HEK293T (cell line): ENCODE measurements around the gene IGSF5.

Experiments used
- CTCF ChIA-PET: fragments of 350-600 bp; formaldehyde crosslinking; extraction: SDS; loops from one replicate; lab custom pipeline; 2021; ENCODE audit warnings: antibody characterized with exemption, inconsistent platforms; lab: Yijun Ruan, JAX
- POLR2A ChIA-PET: fragments of 350-600 bp; formaldehyde crosslinking; extraction: SDS; loops from one replicate; lab custom pipeline; 2020; ENCODE audit warnings: antibody characterized with exemption, inconsistent platforms; lab: Yijun Ruan, JAX
- DNase-seq: peaks from one replicate; pipeline ENCODE4 v3.0.0; 2012; ENCODE audit warnings: mixed read lengths; ENCODE audit errors: extremely low spot score
- ARNT ChIP-seq: fragments of 450-650 bp; IDR thresholded peaks from 2 replicates; pipeline ENCODE4 v1.6.1; 2017; ENCODE audit warnings: mild to moderate bottlenecking
- BHLHE40 ChIP-seq: fragments of 450-650 bp; IDR thresholded peaks from 2 replicates; pipeline ENCODE4 v1.6.1; 2016; ENCODE audit warnings: mild to moderate bottlenecking, moderate library complexity, borderline replicate concordance
- CTBP1 ChIP-seq: fragments of 450-650 bp; IDR thresholded peaks from 2 replicates; pipeline ENCODE4 v1.6.1; 2016; ENCODE audit warnings: borderline replicate concordance
- ELF4 ChIP-seq: fragments of 450-650 bp; IDR thresholded peaks from 2 replicates; pipeline ENCODE4 v1.6.1; 2017; ENCODE audit warnings: antibody characterized with exemption
- FOXA1 ChIP-seq: fragments of 450-650 bp; IDR thresholded peaks from 2 replicates; pipeline ENCODE4 v1.6.1; 2016; ENCODE audit warnings: mild to moderate bottlenecking
- FOXK2 ChIP-seq: fragments of 450-650 bp; IDR thresholded peaks from 2 replicates; pipeline ENCODE4 v1.6.1; 2016; ENCODE audit warnings: mild to moderate bottlenecking
- FOXM1 ChIP-seq: fragments of 450-650 bp; IDR thresholded peaks from 2 replicates; pipeline ENCODE4 v1.6.1; 2017; ENCODE audit warnings: mild to moderate bottlenecking, borderline replicate concordance
- HDGF ChIP-seq: fragments of 450-650 bp; IDR thresholded peaks from 2 replicates; pipeline ENCODE4 v1.6.1; 2017; ENCODE audit warnings: antibody characterized with exemption, borderline replicate concordance
- L3MBTL2 ChIP-seq: fragments of 450-650 bp; conservative IDR thresholded peaks from 2 replicates; pipeline ENCODE4 v1.6.1; 2016; ENCODE audit warnings: mild to moderate bottlenecking
- LEF1 ChIP-seq: fragments of 450-650 bp; IDR thresholded peaks from 2 replicates; pipeline ENCODE4 v1.6.1; 2017; ENCODE audit warnings: mild to moderate bottlenecking, borderline replicate concordance
- NFRKB ChIP-seq: fragments of 450-650 bp; IDR thresholded peaks from 2 replicates; pipeline ENCODE4 v1.6.1; 2016; ENCODE audit warnings: mild to moderate bottlenecking, moderate library complexity
- SP1 ChIP-seq: fragments of 450-650 bp; IDR thresholded peaks from 2 replicates; pipeline ENCODE4 v1.6.1; 2017
- SUZ12 ChIP-seq: fragments of 450-650 bp; IDR thresholded peaks from 2 replicates; pipeline ENCODE4 v1.6.1; 2016; ENCODE audit warnings: mild to moderate bottlenecking
- TARDBP ChIP-seq: fragments of 450-650 bp; IDR thresholded peaks from 2 replicates; pipeline ENCODE4 v1.6.1; 2016
- ZNF384 ChIP-seq: fragments of 450-650 bp; IDR thresholded peaks from 2 replicates; pipeline ENCODE4 v1.6.1; 2016
- TF ChIP-seq, protein P1 (sequence below): fragments of 450-650 bp; IDR thresholded peaks from 2 replicates; pipeline ENCODE4 v1.6.1; 2016

Gene IGSF5

DNA sequence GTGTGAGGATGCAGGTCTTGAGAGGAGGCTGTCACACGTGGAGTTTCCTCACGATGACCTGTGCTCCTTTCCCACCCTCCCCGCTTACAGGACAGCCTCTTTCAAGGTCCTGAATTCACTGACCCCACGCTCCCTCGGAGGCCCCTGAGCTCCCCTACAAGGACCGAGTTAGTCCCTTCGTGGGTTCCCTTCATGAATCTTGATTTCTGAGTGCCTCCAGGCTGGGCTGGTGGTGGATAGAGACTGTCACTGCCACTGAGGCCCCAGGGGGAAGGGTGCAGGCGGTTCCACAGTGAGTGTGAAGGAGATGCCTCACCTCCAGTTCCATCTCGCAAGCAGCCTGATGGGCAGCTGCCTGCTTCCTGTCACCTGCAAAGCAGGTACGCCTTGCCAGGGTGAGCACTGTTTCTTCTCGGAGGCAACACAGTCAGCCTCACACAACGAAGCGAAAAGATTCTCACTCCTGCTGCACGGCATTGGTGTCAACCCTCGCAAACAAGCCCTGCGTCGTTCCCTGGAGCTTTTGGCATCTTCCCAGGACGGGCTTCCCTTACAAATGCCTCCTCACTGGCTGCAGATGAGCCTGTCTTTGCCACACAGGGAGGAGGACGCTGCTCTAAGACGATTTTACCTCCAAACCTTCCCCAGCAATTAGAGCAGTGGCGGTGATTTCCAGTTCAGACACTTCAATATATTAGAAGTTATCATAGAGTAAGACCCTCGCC, 95.6 kb downstream of the IGSF5 start:
- TF ChIP-seq ELF4: no peak
- TF ChIP-seq CTBP1: no peak
- no peak for TF ChIP-seq ARNT
- TF ChIP-seq, protein P1, sequence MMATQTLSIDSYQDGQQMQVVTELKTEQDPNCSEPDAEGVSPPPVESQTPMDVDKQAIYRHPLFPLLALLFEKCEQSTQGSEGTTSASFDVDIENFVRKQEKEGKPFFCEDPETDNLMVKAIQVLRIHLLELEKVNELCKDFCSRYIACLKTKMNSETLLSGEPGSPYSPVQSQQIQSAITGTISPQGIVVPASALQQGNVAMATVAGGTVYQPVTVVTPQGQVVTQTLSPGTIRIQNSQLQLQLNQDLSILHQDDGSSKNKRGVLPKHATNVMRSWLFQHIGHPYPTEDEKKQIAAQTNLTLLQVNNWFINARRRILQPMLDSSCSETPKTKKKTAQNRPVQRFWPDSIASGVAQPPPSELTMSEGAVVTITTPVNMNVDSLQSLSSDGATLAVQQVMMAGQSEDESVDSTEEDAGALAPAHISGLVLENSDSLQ: no peak
- no peak for TF ChIP-seq L3MBTL2
- TF ChIP-seq ZNF384: no peak
- TF ChIP-seq NFRKB: no peak
- TF ChIP-seq LEF1: no peak
- no peak for TF ChIP-seq FOXA1
- TF ChIP-seq FOXM1: no peak
- no peak for TF ChIP-seq SP1
- DNase-seq: no peak
- ChIA-PET POLR2A (no interaction called here), CTCF (no interaction called here)

DNA sequence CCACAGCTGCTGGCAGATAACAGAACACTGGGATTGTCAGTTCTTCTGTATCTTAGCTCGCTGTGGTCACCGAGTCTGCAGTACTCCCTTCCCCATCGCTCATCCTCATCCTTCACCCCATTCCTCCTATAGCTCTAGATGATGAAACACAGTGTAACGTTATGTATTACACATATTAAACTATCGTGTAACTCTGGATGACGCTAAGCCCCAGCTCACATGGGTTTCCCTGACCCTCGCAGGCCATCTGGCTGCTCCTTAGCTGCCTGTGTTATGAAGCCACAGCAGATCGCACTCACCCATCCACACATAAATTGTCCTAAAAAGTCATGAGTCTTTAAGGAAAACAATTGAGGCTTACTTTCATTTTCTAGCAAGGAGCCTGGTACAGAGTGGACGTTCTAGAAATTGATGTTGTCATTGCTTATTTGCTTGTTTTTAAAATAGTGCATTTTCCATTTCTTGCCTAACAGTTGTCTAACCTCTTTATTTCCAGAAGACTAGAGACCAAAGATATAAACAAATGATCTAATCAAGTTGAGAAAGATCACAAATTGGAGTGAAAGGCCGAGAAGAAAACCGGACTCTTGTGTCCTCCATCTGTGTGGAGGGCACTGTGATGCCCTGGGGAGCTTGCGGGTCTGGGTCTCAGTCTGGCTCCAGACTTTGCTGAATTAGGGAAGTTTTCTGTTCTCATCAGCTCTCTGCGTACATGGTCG, 97.9 kb downstream of the IGSF5 start:
- ChIA-PET POLR2A (no interaction called here), CTCF (no interaction called here)
- TF ChIP-seq SUZ12 (no peak), SP1 (no peak), ARNT (no peak), NFRKB (no peak), HDGF (no peak), LEF1 (no peak), FOXA1 (no peak), BHLHE40 (no peak), ELF4 (no peak), FOXM1 (no peak), L3MBTL2 (no peak), CTBP1 (no peak)
- TF ChIP-seq, protein P1: no peak
- no peak for DNase-seq

DNA sequence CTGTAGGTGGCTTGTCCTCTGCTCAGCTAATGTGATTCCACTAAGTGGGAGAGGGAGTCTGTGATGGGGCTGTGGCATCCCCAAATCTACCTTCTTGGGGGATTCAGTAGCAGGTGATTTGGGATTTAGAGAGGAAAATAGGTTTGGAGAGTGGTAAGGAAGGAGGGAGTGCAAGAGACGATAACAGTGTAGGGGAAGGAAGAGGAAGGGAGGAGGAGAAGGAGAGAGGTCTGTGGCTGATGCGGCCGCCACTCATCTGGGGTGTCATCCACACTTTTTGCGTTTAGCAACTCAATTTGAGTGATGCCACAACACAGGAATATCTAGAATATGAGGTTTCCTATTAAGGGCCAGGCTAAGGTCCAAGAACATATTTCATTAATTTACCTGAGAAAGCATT, 98.5 kb downstream of the IGSF5 start:
- TF ChIP-seq SP1 (no peak), ZNF384 (no peak), FOXK2 (no peak), NFRKB (no peak), ELF4 (no peak), L3MBTL2 (no peak), SUZ12 (no peak), FOXM1 (no peak), CTBP1 (no peak), ARNT (no peak), TARDBP (no peak), HDGF (no peak), LEF1 (no peak), BHLHE40 (no peak)
- TF ChIP-seq, protein P1: no peak

DNA sequence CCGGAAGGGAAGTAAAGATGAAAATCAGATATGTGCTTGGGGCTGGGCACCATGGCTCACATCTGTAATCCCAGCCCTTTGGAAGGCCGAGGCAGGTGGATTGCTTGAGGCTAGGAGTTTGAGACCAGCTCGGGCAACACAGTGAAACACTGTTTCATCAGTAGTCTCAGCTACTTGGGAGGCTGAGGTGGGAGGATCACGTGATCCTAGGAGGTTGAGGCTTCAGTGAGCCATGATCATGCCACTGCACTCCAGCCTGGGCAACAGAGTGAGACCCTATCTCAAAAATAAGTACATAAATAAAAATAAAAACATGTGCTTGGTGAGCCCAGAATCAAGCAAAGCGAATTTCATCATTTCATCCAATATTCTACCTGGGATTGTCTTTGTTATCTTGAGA, 98.9 kb downstream of the IGSF5 start:
- no peak for DNase-seq
- CTCF ChIA-PET: no interaction called here
- POLR2A ChIA-PET: no interaction called here
- TF ChIP-seq LEF1 (no peak), NFRKB (no peak), TARDBP (no peak), ZNF384 (no peak), FOXK2 (no peak), HDGF (no peak), ARNT (no peak), BHLHE40 (no peak), L3MBTL2 (no peak), FOXA1 (no peak), SP1 (no peak), FOXM1 (no peak), CTBP1 (no peak), ELF4 (no peak), SUZ12 (no peak)
- TF ChIP-seq, protein P1: no peak

More for the DNA sequence above, 98.5 kb downstream of the IGSF5 start:
- ChIA-PET POLR2A (no interaction called here), CTCF (no interaction called here)
- DNase-seq: no peak

DNA sequence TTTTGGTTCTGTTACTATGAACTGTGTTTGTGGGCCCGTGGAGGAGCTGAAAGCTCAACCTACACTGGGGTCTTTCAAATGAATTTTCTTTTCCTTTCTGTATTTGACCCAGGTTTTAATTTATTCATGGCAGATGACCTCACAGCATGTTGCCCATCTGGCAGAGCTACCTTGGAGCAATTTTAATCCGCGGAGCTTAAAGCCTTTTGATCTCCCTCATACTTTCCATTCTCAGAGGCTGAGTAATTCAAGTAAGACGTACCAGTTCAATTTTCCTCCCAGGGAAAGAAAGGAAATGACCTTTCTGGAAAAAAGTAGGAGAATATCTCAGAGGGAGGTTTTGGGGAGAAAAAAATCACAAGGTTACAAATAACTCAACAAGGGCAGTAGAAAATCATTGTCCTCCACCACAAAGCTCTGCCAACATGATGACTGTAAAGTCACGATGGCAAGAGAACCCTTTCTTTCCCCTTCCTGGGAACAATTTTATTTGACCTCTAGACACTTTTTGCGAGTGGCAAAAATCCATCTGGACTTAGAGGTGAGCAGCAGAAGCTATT, 100.7 kb downstream of the IGSF5 start:
- ChIA-PET CTCF (no interaction called here), POLR2A (no interaction called here)
- DNase-seq: no peak
- TF ChIP-seq LEF1 (no peak), ARNT (no peak), CTBP1 (no peak), SP1 (no peak)
- TF ChIP-seq, protein P1: no peak
